HFFc6 (cell line): ENCODE measurements around the gene PKHD1. TPM values are rescaled to one million over a fixed set of nuclear protein-coding genes. Genes with fewer than 3 reads are reported as not detected.
"Not testable (repeated sequence)": the region's sequence is repeated elsewhere in the genome, so short reads cannot be mapped to it uniquely, and the experiment has no call there.

Source experiments
- DNase-seq: peaks from one replicate; pipeline ENCODE4 v3.0.0-alpha.2; 2018
- H3K27ac Mint-ChIP-seq: 2 replicates; pipeline ENCODE4 v1.8.0; 2020; ENCODE audit warnings: mild to moderate bottlenecking, mixed read lengths
- H3K27me3 Mint-ChIP-seq: 2 replicates; pipeline ENCODE4 v1.8.0; 2021; ENCODE audit warnings: mild to moderate bottlenecking, moderate library complexity, mixed read lengths; ENCODE audit not compliant: insufficient read depth
- H3K36me3 Mint-ChIP-seq: 2 replicates; pipeline ENCODE4 v1.8.0; 2021; ENCODE audit warnings: low read depth, mixed read lengths
- H3K4me1 Mint-ChIP-seq: 2 replicates; pipeline ENCODE4 v1.8.0; 2020; ENCODE audit warnings: low read depth, mixed read lengths
- H3K4me3 Mint-ChIP-seq: 2 replicates; pipeline ENCODE4 v1.8.0; 2020; ENCODE audit warnings: mild to moderate bottlenecking, moderate library complexity, mixed read lengths
- H3K9me3 Mint-ChIP-seq: 2 replicates; pipeline ENCODE4 v1.8.0; 2020; ENCODE audit warnings: mild to moderate bottlenecking, mixed read lengths
- total RNA-seq, 6 experiments: library from RNA; stranded (reverse); fragmentation: NEBNext Ultra II Directional; extraction: Animal tissue kit (Norgen Biotek cat#: 25700); gene quantifications; 2 replicates in 1 of 6; 3 replicates in 5 of 6; pipeline ENCODE4 v1.2.3, GENCODE V29; 2021
- TF ChIP-seq, protein P1 (sequence below): fragments of 200-600 bp; sonication (generic); IDR thresholded peaks from 2 replicates; pipeline ENCODE4 v1.5.0; 2021; ENCODE audit warnings: antibody characterized with exemption, mild to moderate bottlenecking

Gene PKHD1
- total RNA-seq, 6 experiments from 2014 or later: not detected

DNA sequence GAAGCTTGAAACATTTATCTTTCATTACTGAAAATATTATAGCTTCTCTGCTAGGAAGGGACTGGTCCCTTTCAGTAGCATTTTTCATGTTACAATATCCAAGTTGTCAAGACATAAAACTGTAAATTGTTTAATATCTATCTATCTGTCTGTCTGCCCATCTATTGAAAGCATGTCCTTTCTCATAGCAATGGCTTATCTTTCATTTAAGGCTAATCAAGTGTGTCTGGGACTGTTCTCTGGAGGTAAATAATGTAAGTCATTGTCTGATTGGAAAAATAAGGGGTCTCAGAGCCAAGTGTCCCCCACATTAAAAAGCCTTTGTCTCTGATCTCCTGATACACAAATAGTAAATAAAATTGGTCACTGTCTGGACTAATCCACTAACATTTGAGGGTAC is 135.5 kb downstream of the PKHD1 start:
- Mint-ChIP-seq H3K9me3 (no peaks in the 10 kb centered on the region), H3K27ac (no peak overlapping the region), H3K27me3 (no peaks in the 10 kb centered on the region; the same call in 1 of the 2 replicates), H3K4me3 (no peak overlapping the region), H3K4me1 (no peaks in the 10 kb centered on the region), H3K36me3 (no peaks in the 10 kb centered on the region)
- DNase-seq: no peak
- TF ChIP-seq, protein P1, sequence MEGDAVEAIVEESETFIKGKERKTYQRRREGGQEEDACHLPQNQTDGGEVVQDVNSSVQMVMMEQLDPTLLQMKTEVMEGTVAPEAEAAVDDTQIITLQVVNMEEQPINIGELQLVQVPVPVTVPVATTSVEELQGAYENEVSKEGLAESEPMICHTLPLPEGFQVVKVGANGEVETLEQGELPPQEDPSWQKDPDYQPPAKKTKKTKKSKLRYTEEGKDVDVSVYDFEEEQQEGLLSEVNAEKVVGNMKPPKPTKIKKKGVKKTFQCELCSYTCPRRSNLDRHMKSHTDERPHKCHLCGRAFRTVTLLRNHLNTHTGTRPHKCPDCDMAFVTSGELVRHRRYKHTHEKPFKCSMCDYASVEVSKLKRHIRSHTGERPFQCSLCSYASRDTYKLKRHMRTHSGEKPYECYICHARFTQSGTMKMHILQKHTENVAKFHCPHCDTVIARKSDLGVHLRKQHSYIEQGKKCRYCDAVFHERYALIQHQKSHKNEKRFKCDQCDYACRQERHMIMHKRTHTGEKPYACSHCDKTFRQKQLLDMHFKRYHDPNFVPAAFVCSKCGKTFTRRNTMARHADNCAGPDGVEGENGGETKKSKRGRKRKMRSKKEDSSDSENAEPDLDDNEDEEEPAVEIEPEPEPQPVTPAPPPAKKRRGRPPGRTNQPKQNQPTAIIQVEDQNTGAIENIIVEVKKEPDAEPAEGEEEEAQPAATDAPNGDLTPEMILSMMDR: no peak

DNA sequence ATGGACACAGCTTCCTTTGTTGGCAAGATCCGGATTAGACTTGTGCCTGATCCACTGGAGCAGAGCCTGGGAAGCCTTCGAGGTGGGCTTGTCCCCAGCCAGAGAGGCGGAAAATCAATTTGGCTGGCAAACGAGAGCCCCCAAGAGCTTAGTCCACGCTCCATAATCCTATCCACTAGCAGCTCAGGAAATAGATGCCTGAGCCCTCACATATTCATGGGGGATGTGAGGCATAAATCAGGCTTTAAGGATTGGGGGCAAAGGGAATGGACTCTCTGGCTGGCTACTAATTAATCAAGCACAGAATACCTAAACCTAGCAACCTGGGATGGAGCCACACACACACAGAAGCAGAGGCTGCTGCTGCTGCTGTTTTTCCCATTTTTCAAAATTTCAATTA is 137.9 kb downstream of the PKHD1 start:
- no peak for DNase-seq
- H3K36me3 Mint-ChIP-seq: no peaks in the 10 kb centered on the region
- TF ChIP-seq, protein P1: no peak
- H3K4me1 Mint-ChIP-seq: no peaks in the 10 kb centered on the region
- no peaks in the 10 kb centered on the region for H3K27me3 Mint-ChIP-seq
- no peaks in the 10 kb centered on the region; the same call in 1 of the 2 replicates for H3K9me3 Mint-ChIP-seq
- H3K4me3 Mint-ChIP-seq: no peak overlapping the region
- no peak overlapping the region for H3K27ac Mint-ChIP-seq

DNA sequence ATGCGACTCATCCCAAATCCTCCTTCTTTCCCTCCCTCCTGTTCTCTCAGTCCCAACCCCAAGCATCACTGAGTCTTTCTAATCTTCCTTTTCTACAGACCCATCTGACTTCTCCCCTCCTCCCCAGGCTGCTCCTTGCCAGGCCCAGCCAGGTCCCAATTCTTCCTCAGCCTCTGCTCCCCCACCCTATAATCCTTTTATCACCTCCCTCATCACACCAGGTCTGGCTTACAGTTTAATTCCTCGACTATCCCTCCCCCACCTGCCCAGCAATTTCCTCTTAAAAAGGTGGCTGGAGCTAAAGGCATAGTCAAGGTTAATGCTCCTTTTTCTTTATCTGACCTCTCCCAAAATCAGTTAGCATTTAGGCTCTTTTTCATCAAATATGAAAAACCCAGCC is 147.7 kb downstream of the PKHD1 start:
- not testable (repeated sequence) for DNase-seq, H3K4me1 Mint-ChIP-seq, H3K27ac Mint-ChIP-seq, H3K4me3 Mint-ChIP-seq, H3K27me3 Mint-ChIP-seq, H3K36me3 Mint-ChIP-seq
- H3K9me3 Mint-ChIP-seq: peaks cover 31% of the 10 kb centered on the region

DNA sequence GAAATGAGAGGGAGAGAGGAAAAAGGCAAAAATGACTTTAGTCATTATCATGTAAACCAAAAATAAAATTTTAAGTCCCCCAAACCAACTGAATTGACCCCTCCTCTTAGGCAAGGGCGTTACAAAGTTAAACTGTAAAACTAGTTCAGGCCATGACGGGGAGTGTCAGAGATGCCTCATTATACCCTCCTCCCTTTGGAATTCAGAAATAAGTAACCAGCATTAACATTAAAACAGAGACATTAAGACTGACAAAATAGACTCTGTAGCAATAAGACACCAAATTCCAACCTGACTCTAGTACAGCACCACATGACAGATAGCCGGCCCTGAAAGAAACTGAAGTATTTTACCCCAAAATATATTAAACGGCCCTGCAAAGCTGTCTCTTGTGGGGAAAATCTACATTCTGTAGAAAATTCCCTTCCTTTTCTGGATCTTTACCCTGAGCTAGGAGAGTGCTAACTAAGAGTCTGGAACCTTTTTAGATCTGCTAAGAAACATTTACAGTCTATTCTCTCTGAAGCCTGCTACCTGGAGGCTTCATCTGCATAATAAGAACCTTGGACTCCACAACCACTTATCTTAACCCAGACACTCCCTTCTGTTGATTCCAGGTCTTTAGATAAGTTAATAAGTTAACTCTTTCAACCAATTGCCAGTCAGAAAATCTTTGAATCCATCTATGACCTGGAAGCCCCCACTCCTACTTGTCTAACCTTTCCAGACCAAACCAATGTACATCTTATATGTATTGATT is 150.7 kb downstream of the PKHD1 start:
- no peak overlapping the region for H3K4me3 Mint-ChIP-seq

DNA sequence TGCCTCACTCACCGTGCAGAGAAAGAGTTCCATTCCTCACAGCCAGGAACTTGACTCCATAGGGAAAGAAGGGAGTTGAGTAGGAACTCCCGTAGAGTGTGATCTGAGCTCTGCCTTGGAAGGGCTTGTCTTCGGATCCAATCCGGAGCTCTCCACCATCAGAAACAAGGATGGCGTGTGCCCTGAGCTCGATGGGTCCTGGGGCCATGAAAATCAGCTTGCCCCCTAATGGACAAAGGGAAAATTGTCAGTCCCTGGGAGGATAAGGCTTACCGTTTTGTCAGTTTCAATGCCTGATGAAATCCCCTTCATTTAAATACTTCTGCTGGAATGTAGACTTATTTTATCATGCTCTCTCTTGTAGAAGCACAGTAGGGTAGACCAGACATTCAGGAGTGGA is 153.3 kb downstream of the PKHD1 start:
- H3K9me3 Mint-ChIP-seq: peaks cover 21% of the 10 kb centered on the region
- DNase-seq: no peak
- no peak overlapping the region for H3K4me3 Mint-ChIP-seq
- TF ChIP-seq, protein P1: peak; percentile 30; the same call in 1 of the 2 replicates
- H3K27ac Mint-ChIP-seq: no peak overlapping the region
- H3K27me3 Mint-ChIP-seq: no peaks in the 10 kb centered on the region
- no peaks in the 10 kb centered on the region for H3K4me1 Mint-ChIP-seq
- H3K36me3 Mint-ChIP-seq: no peaks in the 10 kb centered on the region

More for the DNA sequence above, 150.7 kb downstream of the PKHD1 start:
- H3K27ac Mint-ChIP-seq: no peak overlapping the region
- DNase-seq: no peak
- H3K9me3 Mint-ChIP-seq: peaks cover 22% of the 10 kb centered on the region
- no peaks in the 10 kb centered on the region for H3K36me3 Mint-ChIP-seq
- TF ChIP-seq, protein P1: no peak
- no peaks in the 10 kb centered on the region for H3K4me1 Mint-ChIP-seq
- H3K27me3 Mint-ChIP-seq: peaks cover 2% of the 10 kb centered on the region; the same call in 1 of the 2 replicates

DNA sequence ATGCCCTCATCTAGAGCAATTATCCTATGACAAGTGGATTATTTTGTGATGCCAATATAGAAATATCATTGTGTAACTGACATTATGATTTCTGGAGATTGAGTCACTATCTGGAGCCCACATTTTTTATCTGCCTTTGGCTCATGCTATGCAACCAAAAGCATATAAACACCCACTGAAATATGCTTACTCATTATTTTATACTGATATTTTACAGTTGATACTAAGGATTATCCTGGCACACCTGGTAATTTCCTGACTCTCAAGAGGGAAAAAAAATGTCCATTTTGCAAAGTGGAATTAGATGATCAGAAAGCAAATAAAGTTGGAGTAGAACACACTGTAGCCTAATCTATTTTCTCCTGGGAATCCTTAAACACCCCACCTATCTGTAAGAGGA is 154.5 kb downstream of the PKHD1 start:
- Mint-ChIP-seq H3K4me1 (no peaks in the 10 kb centered on the region), H3K9me3 (peaks cover 20% of the 10 kb centered on the region)
- TF ChIP-seq, protein P1: no peak

More for the DNA sequence above, 154.5 kb downstream of the PKHD1 start:
- no peaks in the 10 kb centered on the region for H3K27me3 Mint-ChIP-seq
- H3K27ac Mint-ChIP-seq: no peak overlapping the region
- DNase-seq: no peak
- H3K4me3 Mint-ChIP-seq: no peak overlapping the region
- no peaks in the 10 kb centered on the region for H3K36me3 Mint-ChIP-seq
